Fibroblast of peridontal ligament (primary cell): ENCODE measurements around the gene IRF6.
A peak's percentile ranks its signal among the peaks of the same experiment; 100 is the strongest.

Experiments
- DNase-seq: peaks from one replicate; pipeline ENCODE4 v3.0.0-alpha.2; 2010; ENCODE audit errors: extremely low read depth

The IRF6 gene

GRCh38 chr1:209790286-209791193, 15.4 kb downstream of the IRF6 start:
- DNase-seq: no peak

- DNase-seq: no peak
These were observed 16.7 kb downstream of the IRF6 start for GRCh38 chr1:209789245-209789644.

GRCh38 chr1:209787551-209787950, 18.4 kb downstream of the IRF6 start:
- DNase-seq: peak; percentile 9

GRCh38 chr1:209786146-209786545, 19.8 kb downstream of the IRF6 start:
- DNase-seq: no peak

- DNase-seq: no peak
These were observed 20.4 kb downstream of the IRF6 start for GRCh38 chr1:209785592-209785991.

DNA sequence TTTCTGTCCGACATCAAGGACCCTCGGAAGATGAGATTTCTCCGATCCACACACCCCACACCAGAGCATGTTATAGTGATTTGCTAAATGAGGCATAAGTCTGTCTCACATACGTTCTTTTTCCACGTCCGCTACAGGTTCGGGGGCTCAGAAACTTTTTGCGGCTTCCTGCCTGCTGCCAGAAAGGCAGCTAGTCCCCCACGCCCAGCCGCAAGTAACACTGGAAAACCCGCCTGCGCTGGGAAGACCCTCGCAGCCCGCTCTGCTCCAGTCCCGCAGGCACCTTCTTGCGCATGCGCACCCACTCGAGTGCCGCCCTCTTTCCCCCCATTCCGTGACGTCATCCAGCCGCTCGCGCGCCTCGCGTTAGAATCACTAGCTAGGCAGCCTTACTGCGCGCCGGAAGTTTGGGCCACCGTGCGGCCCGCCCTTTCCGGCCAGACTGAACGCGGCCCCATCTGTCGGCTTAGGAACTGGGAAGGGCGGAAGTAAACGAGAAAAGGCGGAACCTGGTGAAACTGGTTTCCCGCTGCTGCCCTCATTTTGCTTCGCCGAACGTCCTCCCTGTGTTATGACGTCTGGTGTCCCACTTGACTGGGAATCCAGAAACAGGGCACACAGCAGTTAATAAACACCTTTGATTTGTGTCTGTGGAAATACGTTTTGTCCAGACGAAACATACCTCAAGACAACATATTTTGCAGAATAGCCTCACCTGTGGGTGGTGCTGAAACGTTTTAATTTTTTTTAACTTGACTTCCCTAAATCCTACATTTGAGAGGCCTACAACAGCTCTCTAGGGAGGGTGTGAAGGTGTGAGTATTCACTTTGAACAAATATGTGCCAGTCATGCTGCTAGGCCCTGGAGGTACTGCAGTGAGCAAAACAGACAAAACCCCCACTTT, 21.4 kb downstream of the IRF6 start, which contains the start of gene C1orf74:
C1orf74 (minus strand) TSS at position 295 of the 905 bp plus-strand sequence. CDS start 925 bp downstream, outside the sequence.
- DNase-seq: peak; percentile 96

DNA sequence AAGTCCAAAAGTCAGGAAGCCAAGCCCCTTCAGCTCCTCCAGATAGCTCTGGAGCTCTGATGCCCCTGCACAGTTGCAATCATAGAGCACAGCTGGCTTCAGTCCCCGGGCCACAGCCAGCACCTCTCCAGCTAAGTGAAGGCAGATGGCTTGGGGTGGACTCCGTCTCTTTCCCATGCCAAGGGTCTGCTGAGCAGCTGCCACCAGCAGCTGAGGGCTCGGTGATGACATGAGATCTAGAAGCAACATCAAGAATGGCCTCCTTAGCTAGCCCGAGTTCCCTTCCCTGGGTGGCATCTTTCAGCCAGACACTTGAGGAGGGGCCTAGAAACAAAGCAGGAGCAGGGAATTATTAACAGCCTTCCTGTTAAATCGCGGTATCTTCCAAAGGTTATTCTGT, 22.6 kb downstream of the IRF6 start:
- DNase-seq: no peak

DNA sequence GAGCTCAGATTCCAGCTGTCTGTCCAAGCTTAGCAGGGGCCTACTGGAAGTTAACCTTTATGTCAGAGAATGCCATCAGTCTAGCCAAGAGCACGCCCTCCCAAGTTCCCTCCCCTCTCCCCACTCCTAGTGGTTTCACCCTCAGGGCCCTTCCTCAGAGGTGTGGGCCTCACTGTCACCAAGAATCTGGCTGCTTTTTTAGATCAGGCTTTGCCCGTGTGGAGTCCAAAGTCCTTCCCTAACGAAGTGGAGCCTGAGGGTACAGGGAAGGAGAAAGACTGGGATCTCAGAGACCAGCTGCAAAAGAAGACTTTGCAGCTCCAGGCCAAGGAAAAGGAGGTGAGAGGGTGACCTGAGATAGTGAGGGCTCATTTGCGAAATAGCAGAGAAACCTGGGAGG, 25.7 kb downstream of the IRF6 start:
- DNase-seq: no peak

DNA sequence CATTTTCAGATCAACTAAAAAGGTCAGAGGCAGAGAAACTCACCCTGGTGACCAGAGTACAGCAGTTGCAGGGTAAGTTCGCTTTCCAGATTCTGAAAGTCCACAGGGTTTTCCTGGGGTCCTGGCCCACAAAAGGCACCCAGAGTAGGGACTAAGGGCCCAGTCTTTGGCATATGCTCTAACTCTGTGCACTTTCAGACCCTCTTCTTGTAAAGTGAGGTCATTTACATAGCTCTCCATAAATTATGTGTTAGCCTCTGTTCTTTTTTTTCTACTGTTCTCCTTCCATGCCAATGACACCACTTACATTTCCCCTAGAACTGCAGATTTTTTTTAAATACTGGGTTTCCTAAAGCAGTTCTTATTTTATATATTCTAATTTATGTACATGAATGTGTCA, 27.8 kb downstream of the IRF6 start:
- DNase-seq: no peak

DNA sequence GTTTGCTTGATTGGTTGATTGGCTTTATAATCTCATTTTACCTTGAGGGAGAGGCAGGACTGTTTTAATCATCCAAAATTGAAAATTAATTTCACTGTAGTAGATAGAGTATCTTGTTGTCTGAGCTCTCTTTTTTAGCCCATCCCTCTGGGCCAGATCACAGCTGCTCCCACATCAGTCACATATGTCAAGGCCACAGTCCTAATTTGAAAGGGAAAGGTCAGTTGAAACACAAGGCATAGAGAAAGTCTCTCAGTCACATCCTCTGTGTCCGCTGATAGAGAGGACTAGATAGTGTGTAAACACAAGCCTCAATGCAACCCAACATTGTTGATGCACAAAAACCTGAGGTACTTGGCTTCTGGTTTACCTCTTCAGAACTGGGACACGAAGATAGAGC, 28.4 kb downstream of the IRF6 start:
- DNase-seq: no peak

DNA sequence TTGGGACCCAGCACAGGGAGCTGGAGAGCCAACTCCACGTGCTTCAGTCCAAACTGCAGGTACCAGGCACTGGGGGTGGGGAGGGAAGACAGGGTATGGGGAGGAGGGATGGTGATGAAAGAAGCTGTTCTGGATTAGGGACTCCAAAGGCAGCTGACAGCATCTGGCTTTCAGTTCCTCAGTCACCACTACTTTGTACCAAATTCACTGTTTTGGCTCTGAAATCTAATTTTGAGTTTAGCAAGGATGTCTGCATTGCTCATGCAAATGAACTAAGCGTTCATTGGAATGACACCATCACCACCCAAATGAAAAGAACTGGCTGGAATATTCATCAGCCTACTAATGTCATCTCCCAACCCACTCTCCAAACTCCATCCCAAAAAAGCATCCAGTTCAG, 30.3 kb downstream of the IRF6 start:
- DNase-seq: no peak

DNA sequence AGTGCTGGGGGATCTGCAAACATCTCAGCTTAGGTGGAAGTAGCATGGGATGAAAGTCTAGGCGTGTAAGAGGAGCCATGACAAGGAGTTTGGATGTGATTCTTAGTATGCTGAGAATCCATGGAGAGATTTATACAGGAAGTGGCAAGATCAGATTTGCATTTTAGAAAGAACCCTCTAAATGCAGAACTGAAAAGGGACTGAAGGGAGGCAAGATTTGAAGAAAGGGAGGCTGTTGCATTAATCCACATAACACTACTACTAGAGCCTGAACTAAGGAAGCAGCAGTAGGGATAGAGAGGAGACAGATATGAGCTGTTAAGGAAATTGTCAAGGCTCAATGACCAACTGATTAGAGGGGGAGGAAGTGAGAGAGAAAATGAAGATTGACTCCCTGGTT, 31.4 kb downstream of the IRF6 start:
- no peak for DNase-seq

GRCh38 chr1:209772126-209772525, 33.8 kb downstream of the IRF6 start:
- DNase-seq: no peak

DNA sequence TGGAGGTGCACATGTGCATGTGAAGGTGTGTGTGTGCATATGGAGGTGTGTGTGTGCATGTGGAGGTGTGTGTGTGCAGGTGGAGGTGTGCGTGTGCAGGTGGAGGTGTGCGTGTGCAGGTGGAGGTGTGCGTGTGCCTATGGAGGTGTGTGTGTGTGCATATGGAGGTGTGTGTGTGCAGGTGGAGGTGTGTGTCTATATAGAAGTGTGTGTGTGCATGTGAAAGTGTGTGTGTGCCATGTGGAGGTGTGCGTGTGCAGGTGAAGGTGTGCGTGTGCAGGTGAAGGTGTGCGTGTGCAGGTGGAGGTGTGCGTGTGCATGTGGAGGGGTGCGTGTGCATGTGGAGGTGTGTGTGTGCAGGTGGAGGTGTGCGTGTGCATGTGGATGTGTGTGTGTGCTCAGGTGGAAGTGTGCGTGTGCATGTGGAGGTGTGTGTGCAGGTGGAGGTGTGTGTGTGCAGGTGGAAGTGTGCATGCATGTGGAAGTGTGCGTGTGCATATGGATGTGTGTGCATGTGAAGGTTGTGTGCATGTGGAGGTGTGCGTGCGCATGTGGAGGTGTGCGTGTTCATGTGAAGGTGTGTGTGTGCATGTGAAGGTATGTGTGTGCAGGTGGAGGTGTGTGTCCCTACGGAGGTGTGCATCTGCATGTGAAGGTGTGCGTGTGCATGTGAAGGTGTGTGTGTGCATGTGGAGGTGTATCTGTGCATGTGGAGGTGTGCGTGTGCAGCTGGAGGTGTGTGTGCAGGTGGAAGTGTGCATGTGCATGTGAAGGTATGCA, 35.1 kb downstream of the IRF6 start:
- DNase-seq: no peak

DNA sequence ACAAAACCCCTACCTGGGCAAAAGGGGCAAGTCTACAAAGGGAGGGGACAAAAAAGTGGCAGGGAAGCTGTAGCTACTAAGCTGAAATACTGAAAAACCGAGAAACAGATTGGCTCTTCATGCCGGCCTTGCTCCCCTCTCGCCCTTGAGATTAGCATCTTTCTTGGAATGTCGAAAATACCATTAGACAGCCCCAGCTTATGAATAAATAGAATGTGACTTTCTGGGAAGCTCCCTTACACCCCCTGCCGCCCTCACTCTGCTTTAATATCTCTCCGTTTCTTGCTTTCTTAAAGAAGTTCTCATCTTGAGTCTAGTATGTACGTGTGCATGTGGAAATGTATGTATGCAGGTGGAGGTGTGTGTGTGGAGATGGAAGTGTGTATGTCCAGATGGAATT, 36.0 kb downstream of the IRF6 start:
- peak; percentile 1 for DNase-seq

DNA sequence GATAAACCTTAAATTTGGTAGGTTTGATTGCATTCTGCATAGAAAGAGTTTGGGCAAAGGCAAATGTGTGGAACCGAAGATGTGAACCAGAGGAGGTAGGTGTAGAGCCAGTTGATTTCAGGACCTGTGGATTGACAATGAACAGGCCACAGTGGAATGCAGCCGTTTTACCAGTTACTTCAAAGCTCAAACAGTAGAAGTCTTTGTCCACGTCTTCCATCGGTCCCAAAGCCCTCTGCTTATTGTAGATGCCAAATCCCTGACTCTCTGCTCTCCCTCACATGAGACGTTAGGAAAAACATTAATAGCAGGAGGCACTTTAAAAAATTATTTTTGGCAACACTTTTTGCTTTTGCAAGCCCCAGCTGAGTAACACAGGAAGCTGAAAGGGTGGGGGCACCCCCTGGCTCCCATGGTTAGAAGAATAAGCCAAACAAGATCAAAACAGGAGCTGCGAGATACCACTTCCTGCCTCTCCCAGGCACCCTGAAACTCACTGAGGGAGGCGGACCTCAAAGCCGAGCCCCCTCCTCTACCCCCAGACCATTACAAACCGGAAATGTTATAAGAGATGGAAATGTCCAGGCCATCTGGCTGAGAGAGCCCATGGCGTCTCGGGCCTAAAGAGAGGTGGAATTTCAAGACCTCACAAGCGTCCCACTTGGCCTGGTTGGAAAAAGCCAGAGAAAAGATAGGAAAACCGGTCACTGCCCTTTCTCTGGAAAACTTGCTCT, 36.6 kb downstream of the IRF6 start:
- DNase-seq: peak; percentile 60

GRCh38 chr1:209768354-209768774, 37.6 kb downstream of the IRF6 start:
- no peak for DNase-seq

- DNase-seq: no peak
These were observed 38.2 kb downstream of the IRF6 start for GRCh38 chr1:209767706-209768105.

DNA sequence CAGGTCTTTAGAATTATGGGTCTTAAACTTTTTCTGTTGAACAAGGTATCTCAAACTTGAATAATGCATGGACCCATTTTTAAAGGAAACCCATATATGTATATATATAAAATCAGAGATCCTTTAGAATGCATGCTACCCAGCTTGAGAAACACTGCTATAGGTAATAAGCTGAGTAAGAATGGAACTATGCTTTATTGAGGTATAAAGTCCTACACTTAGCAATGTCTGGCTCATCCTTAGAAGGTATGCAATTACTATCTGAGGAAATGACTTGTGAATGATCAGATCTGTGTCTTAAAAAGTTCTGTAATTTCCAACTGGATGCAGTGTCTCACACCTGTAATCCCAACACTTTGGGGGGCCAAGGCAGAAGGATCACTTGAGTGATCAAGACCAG, 38.8 kb downstream of the IRF6 start:
- DNase-seq: no peak

GRCh38 chr1:209766051-209766450, 39.9 kb downstream of the IRF6 start:
- DNase-seq: no peak

DNA sequence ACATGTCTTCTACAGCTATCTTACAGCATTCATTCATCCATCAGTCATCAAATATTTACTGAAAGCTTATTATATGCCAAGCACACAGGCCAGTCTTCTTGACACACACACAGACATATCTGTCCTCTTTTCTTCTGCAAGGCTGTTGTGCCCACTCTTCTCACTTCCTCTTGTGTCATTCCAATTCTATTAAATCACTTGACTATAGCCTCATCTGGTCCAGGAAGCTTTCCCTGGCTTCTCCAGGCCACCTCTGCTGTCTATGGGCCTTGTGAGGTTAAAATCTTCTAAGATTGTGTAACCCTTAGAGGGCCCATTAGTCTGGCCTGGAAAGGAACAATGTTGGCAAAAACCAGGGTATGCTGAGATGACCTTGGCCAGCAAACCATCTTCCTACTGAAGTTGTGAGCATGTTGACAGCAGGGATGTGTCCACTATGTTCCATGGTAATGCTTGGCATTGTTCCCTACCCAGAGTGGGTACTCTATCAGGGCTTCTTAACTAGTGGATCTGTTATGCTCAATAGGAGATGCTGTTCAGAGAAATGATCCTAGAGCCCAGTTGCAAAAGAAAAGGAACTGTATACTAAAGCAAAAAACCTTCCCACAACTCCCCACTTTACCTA, 44.8 kb downstream of the IRF6 start:
- DNase-seq: no peak
